ENCODE measurements around the gene CHPF. TPM values are rescaled to one million over a fixed set of nuclear protein-coding genes. Genes with fewer than 3 reads are reported as not detected.

CHPF gene
- total RNA-seq, 1 donor from 2014 or later = 151 TPM

DNA sequence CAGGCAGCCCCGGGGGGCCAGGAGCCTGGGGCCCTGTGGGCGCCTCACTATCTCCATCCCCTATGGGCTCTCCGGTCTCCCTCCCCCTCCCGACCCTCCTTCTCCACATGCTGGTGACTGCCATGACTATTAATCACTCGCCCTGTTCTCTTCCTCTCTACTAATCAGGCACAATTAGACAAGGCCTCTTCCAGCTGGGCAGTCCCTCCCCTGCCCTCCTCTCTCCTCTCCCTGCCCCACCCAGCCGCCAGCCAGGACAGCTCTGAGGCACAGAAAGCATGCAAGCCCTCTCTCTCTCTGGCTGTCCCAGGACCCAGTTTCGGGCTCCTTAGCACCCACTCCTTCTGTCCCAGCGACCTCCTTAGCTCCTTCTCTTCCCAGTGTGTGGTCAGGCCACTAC lies 23.5 kb downstream of the CHPF start:
- Histone ChIP-seq H3K4me2 (ENCODE audit: low read length) (no peak overlapping the region), H3K79me2 (ENCODE audit: insufficient read depth, low read length) (no peaks in the 10 kb centered on the region), H3K36me3 (ENCODE audit: insufficient read depth, low read length) (no peaks in the 10 kb centered on the region), H4K20me1 (ENCODE audit: insufficient read depth, low read length) (no peaks in the 10 kb centered on the region), H3K9ac (ENCODE audit: low read length) (no peak overlapping the region), H3K4me1 (ENCODE audit: insufficient read depth, low read length) (peaks cover 30% of the 10 kb centered on the region), H3K27me3 (ENCODE audit: insufficient read depth, low read length) (peaks cover 3% of the 10 kb centered on the region), H2AFZ (ENCODE audit: low read depth, low read length) (no peak overlapping the region), H3K9me3 (ENCODE audit: insufficient read depth, low read depth, low read length) (no peaks in the 10 kb centered on the region), H3K27ac (ENCODE audit: low read depth, low read length) (no peak overlapping the region), H3K4me3 (ENCODE audit: insufficient read depth, low read depth, low read length) (no peak overlapping the region)
- Mint-ChIP-seq H3K9me3 (ENCODE audit: unreplicated experiment) (no peaks in the 10 kb centered on the region), H3K4me3 (ENCODE audit: unreplicated experiment) (no peak overlapping the region), H3K36me3 (ENCODE audit: low read depth, unreplicated experiment) (no peaks in the 10 kb centered on the region), H3K27me3 (ENCODE audit: low read depth, unreplicated experiment) (peaks cover 34% of the 10 kb centered on the region), H3K27ac (ENCODE audit: unreplicated experiment) (no peak overlapping the region), H3K4me1 (ENCODE audit: low read depth, unreplicated experiment) (peaks cover 33% of the 10 kb centered on the region)
- no peak for DNase-seq (ENCODE audit: low read depth)
- no peak for TF ChIP-seq EZH2 (IDR thresholded peaks at IDR 0.05; ENCODE audit: insufficient read depth, low read length)
- TF ChIP-seq, protein P1, sequence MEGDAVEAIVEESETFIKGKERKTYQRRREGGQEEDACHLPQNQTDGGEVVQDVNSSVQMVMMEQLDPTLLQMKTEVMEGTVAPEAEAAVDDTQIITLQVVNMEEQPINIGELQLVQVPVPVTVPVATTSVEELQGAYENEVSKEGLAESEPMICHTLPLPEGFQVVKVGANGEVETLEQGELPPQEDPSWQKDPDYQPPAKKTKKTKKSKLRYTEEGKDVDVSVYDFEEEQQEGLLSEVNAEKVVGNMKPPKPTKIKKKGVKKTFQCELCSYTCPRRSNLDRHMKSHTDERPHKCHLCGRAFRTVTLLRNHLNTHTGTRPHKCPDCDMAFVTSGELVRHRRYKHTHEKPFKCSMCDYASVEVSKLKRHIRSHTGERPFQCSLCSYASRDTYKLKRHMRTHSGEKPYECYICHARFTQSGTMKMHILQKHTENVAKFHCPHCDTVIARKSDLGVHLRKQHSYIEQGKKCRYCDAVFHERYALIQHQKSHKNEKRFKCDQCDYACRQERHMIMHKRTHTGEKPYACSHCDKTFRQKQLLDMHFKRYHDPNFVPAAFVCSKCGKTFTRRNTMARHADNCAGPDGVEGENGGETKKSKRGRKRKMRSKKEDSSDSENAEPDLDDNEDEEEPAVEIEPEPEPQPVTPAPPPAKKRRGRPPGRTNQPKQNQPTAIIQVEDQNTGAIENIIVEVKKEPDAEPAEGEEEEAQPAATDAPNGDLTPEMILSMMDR (IDR thresholded peaks at IDR 0.05; ENCODE audit: insufficient read depth, low read depth, low read length) = no peak
- FAIRE-seq = no peak

DNA sequence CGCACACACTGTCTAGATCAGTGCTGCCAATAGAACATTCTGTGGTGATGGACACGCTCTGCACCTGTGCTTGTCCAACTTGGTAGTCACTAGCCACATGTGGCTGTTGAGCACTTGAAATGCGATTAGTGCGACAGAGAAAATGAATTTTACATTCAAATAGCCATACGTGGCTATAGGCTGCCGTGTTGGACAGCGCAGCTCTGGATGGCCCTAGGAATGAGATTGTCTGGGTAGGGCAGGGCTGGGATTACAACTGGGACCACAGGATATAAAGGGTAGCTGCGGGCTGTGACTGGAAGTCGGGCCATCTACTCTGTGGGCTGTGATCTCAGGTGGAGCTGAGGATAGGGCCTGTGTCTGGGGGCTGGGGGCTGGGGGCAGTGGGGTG lies 24.1 kb downstream of the CHPF start:
- no peak overlapping the region for H3K4me3 Mint-ChIP-seq (ENCODE audit: unreplicated experiment)
- Histone ChIP-seq H3K9ac (ENCODE audit: low read length) (no peak overlapping the region), H3K27me3 (ENCODE audit: insufficient read depth, low read length) (peaks cover 4% of the 10 kb centered on the region), H3K79me2 (ENCODE audit: insufficient read depth, low read length) (no peaks in the 10 kb centered on the region), H3K27ac (ENCODE audit: low read depth, low read length) (no peak overlapping the region), H4K20me1 (ENCODE audit: insufficient read depth, low read length) (no peaks in the 10 kb centered on the region), H3K4me3 (ENCODE audit: insufficient read depth, low read depth, low read length) (no peak overlapping the region), H3K9me3 (ENCODE audit: insufficient read depth, low read depth, low read length) (no peaks in the 10 kb centered on the region), H3K4me2 (ENCODE audit: low read length) (no peak overlapping the region), H3K4me1 (ENCODE audit: insufficient read depth, low read length) (peaks cover 30% of the 10 kb centered on the region), H3K36me3 (ENCODE audit: insufficient read depth, low read length) (no peaks in the 10 kb centered on the region), H2AFZ (ENCODE audit: low read depth, low read length) (no peak overlapping the region)
- TF ChIP-seq, protein P1 (IDR thresholded peaks at IDR 0.05; ENCODE audit: insufficient read depth, low read depth, low read length) = no peak
- TF ChIP-seq EZH2 (IDR thresholded peaks at IDR 0.05; ENCODE audit: insufficient read depth, low read length) = no peak
- no peak overlapping the region for H3K27ac Mint-ChIP-seq (ENCODE audit: unreplicated experiment)
- peaks cover 33% of the 10 kb centered on the region for H3K4me1 Mint-ChIP-seq (ENCODE audit: low read depth, unreplicated experiment)
- no peak for FAIRE-seq
- H3K36me3 Mint-ChIP-seq (ENCODE audit: low read depth, unreplicated experiment) = no peaks in the 10 kb centered on the region
- no peak for DNase-seq (ENCODE audit: low read depth)
- H3K9me3 Mint-ChIP-seq (ENCODE audit: unreplicated experiment) = no peaks in the 10 kb centered on the region
- H3K27me3 Mint-ChIP-seq (ENCODE audit: low read depth, unreplicated experiment) = peaks cover 34% of the 10 kb centered on the region

DNA sequence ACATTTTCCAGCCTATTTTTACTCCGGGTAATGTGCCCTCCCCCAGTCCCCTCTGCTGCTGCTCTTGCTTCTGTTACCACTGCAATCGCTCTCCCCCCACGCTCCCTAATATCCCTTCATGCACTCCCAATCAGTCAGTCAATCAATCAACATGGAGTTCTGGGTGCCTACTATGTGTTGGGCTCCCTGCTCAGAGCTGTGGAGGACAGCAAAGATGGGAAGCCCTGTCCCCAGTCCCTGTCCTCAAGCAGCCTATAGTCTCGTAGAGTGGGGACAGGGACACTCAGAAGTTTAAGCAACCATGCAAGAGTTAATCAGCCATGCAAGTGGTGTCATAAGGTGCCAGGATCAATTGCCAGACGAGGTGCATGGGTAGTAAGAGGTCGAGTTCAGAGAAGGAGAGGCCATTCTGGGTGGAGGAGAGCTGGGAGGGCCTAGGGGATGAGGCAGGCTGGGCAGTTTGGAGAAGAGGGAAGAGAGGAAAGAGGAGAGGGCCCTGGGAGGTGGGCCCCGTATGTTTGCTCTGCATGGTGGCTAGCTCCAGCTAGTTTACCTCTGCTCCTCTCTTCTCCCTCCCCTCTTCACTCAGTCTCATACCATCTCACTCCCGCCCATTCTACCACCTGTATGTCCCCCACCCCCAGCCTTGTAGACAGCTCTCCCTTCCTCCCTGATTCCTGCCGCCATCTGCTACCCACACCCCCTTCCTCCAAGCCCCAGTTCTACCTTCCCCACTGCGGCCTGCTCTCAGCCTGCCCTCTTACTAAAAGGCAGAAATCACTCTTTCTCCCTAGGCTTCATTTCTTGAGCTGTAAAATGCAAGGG lies 25.4 kb downstream of the CHPF start:
- Histone ChIP-seq H3K9me3 (ENCODE audit: insufficient read depth, low read depth, low read length) (no peaks in the 10 kb centered on the region), H3K27ac (ENCODE audit: low read depth, low read length) (no peak overlapping the region), H3K79me2 (ENCODE audit: insufficient read depth, low read length) (no peaks in the 10 kb centered on the region), H3K4me3 (ENCODE audit: insufficient read depth, low read depth, low read length) (no peak overlapping the region), H3K4me1 (ENCODE audit: insufficient read depth, low read length) (peaks cover 31% of the 10 kb centered on the region), H4K20me1 (ENCODE audit: insufficient read depth, low read length) (no peaks in the 10 kb centered on the region), H3K36me3 (ENCODE audit: insufficient read depth, low read length) (no peaks in the 10 kb centered on the region), H3K4me2 (ENCODE audit: low read length) (no peak overlapping the region), H2AFZ (ENCODE audit: low read depth, low read length) (no peak overlapping the region), H3K9ac (ENCODE audit: low read length) (no peak overlapping the region), H3K27me3 (ENCODE audit: insufficient read depth, low read length) (peaks cover 18% of the 10 kb centered on the region)
- peak overlapping the region; percentile 11 for H3K4me3 Mint-ChIP-seq (ENCODE audit: unreplicated experiment)
- peaks cover 40% of the 10 kb centered on the region for H3K4me1 Mint-ChIP-seq (ENCODE audit: low read depth, unreplicated experiment)
- no peak overlapping the region for H3K27ac Mint-ChIP-seq (ENCODE audit: unreplicated experiment)
- DNase-seq (ENCODE audit: low read depth) (no peak), FAIRE-seq (no peak)
- H3K36me3 Mint-ChIP-seq (ENCODE audit: low read depth, unreplicated experiment) = no peaks in the 10 kb centered on the region
- no peaks in the 10 kb centered on the region for H3K9me3 Mint-ChIP-seq (ENCODE audit: unreplicated experiment)
- no peak for TF ChIP-seq EZH2 (IDR thresholded peaks at IDR 0.05; ENCODE audit: insufficient read depth, low read length)
- TF ChIP-seq, protein P1 (IDR thresholded peaks at IDR 0.05; ENCODE audit: insufficient read depth, low read depth, low read length) = no peak
- peaks cover 38% of the 10 kb centered on the region for H3K27me3 Mint-ChIP-seq (ENCODE audit: low read depth, unreplicated experiment)

Measured in astrocyte (in vitro differentiated cells and primary cell).